NCI-H748 (cell line): ENCODE measurements around the gene LRIT3.
"Not testable (repeated sequence)": the region's sequence is repeated elsewhere in the genome, so short reads cannot be mapped to it uniquely, and the experiment has no call there.

ENCODE experiments used
- DNase-seq: peaks from one replicate; lab custom pipeline; 2025; ENCODE audit not compliant: unreplicated experiment; lab: John Stamatoyannopoulos, UW

LRIT3 gene

GRCh38 chr4:109846395-109847098 is 1.4 kb upstream of the LRIT3 start:
- DNase-seq: no peak

GRCh38 chr4:109848501-109848900 is 594 bp downstream of the LRIT3 start:
- DNase-seq: no peak

- DNase-seq: no peak
Observed at GRCh38 chr4:109850601-109851000, 2.7 kb downstream of the LRIT3 start.

GRCh38 chr4:109859426-109860300 is 11.8 kb downstream of the LRIT3 start:
- not testable (repeated sequence) for DNase-seq

- no peak for DNase-seq
Observed at GRCh38 chr4:109861271-109861670, 13.4 kb downstream of the LRIT3 start.

GRCh38 chr4:109861916-109862511 is 14.1 kb downstream of the LRIT3 start:
- no peak for DNase-seq

GRCh38 chr4:109864134-109864533 is 16.2 kb downstream of the LRIT3 start:
- no peak for DNase-seq

GRCh38 chr4:109870061-109870460 is 22.2 kb downstream of the LRIT3 start:
- no peak for DNase-seq

- no peak for DNase-seq
Observed at GRCh38 chr4:109872065-109872464, 24.2 kb downstream of the LRIT3 start.

GRCh38 chr4:109872950-109873656 is 25.2 kb downstream of the LRIT3 start:
- no peak for DNase-seq

GRCh38 chr4:109873791-109874514 is 26.0 kb downstream of the LRIT3 start:
- DNase-seq: no peak

- DNase-seq: no peak
Observed at GRCh38 chr4:109875106-109875505, 27.2 kb downstream of the LRIT3 start.

GRCh38 chr4:109875553-109875952 is 27.6 kb downstream of the LRIT3 start:
- DNase-seq: not testable (repeated sequence)

GRCh38 chr4:109876634-109877265 is 28.8 kb downstream of the LRIT3 start:
- no peak for DNase-seq

GRCh38 chr4:109877400-109877799 is 29.5 kb downstream of the LRIT3 start:
- DNase-seq: no peak

- no peak for DNase-seq
Observed at GRCh38 chr4:109878355-109878754, 30.4 kb downstream of the LRIT3 start.

- peak; percentile 6 for DNase-seq
Observed at GRCh38 chr4:109879081-109879480, 31.2 kb downstream of the LRIT3 start.

- DNase-seq: no peak
Observed at GRCh38 chr4:109879636-109880314, 31.9 kb downstream of the LRIT3 start.

GRCh38 chr4:109886303-109886702 is 38.4 kb downstream of the LRIT3 start:
- no peak for DNase-seq

GRCh38 chr4:109887071-109887470 is 39.2 kb downstream of the LRIT3 start:
- DNase-seq: no peak
